ENCODE results near the gene NUAK2.

The NUAK2 gene

DNA sequence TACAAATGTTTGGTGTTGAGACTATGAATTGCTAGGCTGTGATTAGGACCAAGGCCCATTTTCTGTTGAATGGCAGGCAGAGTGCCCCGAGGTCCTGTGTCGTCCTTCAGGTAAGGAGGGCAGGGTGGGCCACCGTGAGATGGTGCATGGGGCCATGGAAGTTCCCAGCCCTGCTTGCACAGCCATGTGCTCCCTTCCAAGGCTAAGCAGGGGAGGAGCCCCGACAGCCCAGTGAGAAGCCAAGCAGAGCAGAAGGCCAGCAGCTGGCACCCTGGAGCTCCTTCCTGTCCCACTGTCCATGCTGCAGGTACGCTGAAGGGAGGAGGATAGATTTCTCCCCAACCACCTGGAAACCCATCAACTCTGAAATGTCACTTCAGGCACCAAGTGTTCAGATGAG lies 8.2 kb upstream of the NUAK2 start:
- H3K4me3 ChIP-seq (ENCODE audit: low read length), result no peak overlapping the region
- no peak for DNase-seq (ENCODE audit: low read depth)
- TF ChIP-seq, protein P1, sequence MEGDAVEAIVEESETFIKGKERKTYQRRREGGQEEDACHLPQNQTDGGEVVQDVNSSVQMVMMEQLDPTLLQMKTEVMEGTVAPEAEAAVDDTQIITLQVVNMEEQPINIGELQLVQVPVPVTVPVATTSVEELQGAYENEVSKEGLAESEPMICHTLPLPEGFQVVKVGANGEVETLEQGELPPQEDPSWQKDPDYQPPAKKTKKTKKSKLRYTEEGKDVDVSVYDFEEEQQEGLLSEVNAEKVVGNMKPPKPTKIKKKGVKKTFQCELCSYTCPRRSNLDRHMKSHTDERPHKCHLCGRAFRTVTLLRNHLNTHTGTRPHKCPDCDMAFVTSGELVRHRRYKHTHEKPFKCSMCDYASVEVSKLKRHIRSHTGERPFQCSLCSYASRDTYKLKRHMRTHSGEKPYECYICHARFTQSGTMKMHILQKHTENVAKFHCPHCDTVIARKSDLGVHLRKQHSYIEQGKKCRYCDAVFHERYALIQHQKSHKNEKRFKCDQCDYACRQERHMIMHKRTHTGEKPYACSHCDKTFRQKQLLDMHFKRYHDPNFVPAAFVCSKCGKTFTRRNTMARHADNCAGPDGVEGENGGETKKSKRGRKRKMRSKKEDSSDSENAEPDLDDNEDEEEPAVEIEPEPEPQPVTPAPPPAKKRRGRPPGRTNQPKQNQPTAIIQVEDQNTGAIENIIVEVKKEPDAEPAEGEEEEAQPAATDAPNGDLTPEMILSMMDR (conservative IDR thresholded peaks at IDR 0.05; ENCODE audit: low read length), result no peak

DNA sequence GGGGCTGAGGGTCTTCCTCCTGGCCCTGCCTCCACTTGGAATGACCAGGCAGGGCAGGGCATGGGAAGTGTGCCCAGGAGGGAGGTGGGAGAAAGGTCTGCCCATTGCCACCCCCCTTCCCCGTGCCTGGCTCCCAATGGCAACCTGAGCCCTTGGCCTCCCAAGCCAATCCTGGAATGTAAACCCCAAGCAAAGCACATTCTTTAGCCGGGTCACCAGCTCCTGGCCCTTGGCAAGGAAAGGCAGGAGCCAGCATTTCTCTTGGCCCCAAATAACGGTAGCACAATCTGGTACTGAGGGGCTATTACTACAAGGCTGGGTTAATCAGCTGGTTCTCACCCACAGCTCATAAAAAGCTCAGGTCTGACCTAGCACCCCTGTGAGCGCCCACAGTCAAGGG lies 6.9 kb upstream of the NUAK2 start:
- H3K4me3 ChIP-seq (ENCODE audit: low read length), result no peak overlapping the region
- TF ChIP-seq, protein P1 (conservative IDR thresholded peaks at IDR 0.05; ENCODE audit: low read length), result no peak
- DNase-seq (ENCODE audit: low read depth), result no peak

DNA sequence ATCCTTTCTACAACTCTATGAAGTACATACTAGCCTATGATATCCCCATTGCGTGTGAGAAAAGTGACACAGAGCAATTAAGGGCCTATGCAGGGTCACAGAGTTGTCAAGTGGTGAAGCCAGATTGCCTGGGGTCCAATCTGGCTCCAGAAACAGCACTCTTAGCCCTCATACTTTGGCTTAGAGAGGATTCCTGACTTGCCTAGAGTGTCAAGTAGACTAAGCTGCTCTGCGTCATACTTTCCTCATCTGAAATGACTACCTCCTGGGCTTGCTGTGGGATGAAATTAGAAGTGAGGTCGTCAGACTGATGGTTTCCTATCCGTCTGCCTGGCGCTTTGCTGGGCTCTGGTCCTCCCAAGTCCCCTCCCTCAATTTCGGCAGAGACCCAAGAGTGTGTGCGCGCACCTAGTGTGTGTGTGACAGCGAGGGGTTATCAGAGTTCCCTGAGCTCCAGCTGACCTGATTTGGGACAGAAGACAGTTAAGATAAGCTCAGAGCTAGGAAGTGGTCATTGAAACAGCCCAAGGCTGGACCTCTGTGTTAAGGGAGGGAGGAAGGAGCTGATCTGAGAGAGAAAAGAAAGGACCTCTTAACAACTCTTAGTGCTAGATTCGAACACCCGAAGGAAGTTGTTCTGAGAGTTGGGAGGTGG lies 5.4 kb upstream of the NUAK2 start:
- TF ChIP-seq, protein P1 (conservative IDR thresholded peaks at IDR 0.05; ENCODE audit: low read length), result no peak
- no peak for DNase-seq (ENCODE audit: low read depth)
- H3K4me3 ChIP-seq (ENCODE audit: low read length), result no peak overlapping the region

DNA sequence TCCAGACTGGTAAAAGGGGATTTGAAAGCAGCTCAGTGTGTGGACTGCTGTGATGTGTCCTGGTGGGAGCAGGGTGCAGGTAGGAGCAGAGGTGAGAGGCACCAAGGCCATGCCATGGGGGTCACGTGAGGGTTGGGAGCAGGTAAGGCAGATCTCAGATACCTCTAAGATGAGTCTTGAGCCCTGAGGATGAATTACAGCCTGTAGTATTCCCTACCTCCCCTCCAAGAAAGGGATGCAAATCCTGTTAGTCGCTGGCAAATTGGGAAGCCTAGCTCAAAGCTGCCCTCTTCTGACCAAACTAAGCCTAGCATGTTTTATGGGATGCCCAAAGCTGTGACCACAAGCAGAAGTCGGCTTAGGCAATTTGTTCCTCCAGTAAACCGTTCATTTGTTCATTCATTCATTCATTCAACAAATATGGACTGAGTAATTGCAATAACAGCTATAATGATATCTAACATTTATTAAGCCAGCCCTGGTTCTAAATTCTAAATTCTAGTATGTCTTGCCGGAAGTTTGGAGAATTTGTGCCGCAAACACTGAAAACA lies 3.9 kb upstream of the NUAK2 start:
- no peak overlapping the region for H3K4me3 ChIP-seq (ENCODE audit: low read length)
- TF ChIP-seq, protein P1 (conservative IDR thresholded peaks at IDR 0.05; ENCODE audit: low read length), result peak; percentile 95
- peak; percentile 78 for DNase-seq (ENCODE audit: low read depth)

DNA sequence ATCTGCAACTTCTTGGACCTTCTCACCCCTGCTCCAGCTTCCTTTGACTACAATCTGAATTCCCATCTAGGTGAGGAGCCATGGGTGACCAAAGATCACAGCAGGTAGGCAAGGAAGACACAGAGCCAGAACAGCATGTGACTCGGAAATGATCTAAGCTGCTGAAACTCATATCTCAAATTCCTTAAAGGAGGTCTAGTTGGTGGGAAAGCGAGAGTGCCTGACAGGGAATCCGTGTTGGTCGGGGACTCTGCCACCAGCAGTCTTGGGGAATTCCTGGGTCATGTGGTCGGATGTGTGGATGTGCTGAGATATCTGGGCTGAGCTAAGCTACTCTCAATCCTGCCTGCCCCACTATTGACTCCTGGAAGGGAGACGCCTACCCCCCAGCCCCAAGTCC lies 3.2 kb upstream of the NUAK2 start:
- TF ChIP-seq, protein P1 (conservative IDR thresholded peaks at IDR 0.05; ENCODE audit: low read length), result no peak
- H3K4me3 ChIP-seq (ENCODE audit: low read length), result no peak overlapping the region
- DNase-seq (ENCODE audit: low read depth), result peak; percentile 49

DNA sequence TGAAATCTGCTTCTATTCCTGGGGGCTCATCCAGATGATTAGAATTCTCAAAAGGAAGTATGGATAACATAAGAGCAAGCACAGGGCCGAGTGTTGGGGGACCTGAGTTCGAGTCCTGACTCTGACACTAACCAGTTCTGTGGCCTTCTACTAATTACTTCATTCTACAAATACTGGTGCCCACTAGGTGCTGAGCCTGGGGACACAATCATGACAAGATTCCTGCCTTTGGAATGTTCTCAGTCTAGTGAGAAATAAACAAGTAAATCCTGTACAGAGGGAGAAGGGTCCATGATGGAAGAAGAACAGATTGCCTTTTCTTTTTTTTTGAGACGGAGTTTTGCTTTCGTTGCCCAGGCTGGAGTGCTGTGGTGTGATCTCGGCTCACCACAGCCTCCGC lies 2.2 kb upstream of the NUAK2 start:
- no peak for DNase-seq (ENCODE audit: low read depth)
- no peak overlapping the region for H3K4me3 ChIP-seq (ENCODE audit: low read length)
- TF ChIP-seq, protein P1 (conservative IDR thresholded peaks at IDR 0.05; ENCODE audit: low read length), result no peak

DNA sequence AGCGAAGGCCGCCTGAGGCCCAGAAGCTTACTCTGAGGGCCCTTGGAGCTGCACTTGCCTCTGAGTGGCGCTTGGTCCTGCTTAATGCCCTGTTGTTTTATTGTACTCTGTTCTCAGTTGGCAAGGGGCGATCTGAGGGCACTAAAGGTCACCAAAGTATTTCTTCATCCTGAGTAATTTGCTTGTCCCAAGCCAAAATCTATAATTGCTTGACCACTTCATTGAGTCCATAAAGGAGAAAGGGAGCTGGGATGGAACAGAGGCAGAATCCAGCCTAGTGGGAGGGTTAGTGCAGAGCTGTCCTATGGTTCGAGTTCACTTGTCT lies 376 bp upstream of the NUAK2 start:
- H3K4me3 ChIP-seq (ENCODE audit: low read length), result 0 out of 2 replicates have a peak overlapping the region, but pooled peaks have one; percentile 26
- DNase-seq (ENCODE audit: low read depth), result no peak
- TF ChIP-seq, protein P1 (conservative IDR thresholded peaks at IDR 0.05; ENCODE audit: low read length), result no peak

Measured in AG10803 (cell line).